Astrocyte (in vitro differentiated cells and primary cell): ENCODE measurements around the gene AMPD3. TPM values are rescaled to one million over a fixed set of nuclear protein-coding genes. Genes with fewer than 3 reads are reported as not detected.
A peak's percentile ranks its signal among the peaks of the same experiment; 100 is the strongest.

Experiments
- DNase-seq: peaks from one replicate; pipeline ENCODE4 v3.0.0-alpha.2; 2010; ENCODE audit warnings: low read depth
- FAIRE-seq: peaks from 2 replicates; lab custom pipeline; 2011; peaks lifted over from hg19 to GRCh38; lab: Jason Lieb, UNC
- H2AFZ ChIP-seq: 2 replicates; pipeline ENCODE4 v1.6.0; 2012; ENCODE audit warnings: low read depth, low read length, inconsistent platforms
- H3K27ac ChIP-seq: 2 replicates; pipeline ENCODE4 v1.5.1; 2011; ENCODE audit warnings: low read depth, low read length, inconsistent platforms
- H3K27me3 ChIP-seq: 2 replicates; pipeline ENCODE4 v1.6.0; 2011; ENCODE audit warnings: low read length, inconsistent platforms; ENCODE audit not compliant: insufficient read depth
- H3K36me3 ChIP-seq: 2 replicates; pipeline ENCODE4 v1.5.1; 2011; ENCODE audit warnings: low read length, inconsistent platforms; ENCODE audit not compliant: insufficient read depth
- H3K4me1 ChIP-seq: 2 replicates; pipeline ENCODE4 v1.5.1; 2011; ENCODE audit warnings: low read length, inconsistent platforms; ENCODE audit not compliant: insufficient read depth
- H3K4me2 ChIP-seq: 2 replicates; pipeline ENCODE4 v1.6.0; 2012; ENCODE audit warnings: low read length, inconsistent platforms
- H3K4me3 ChIP-seq: 2 replicates; pipeline ENCODE4 v1.5.1; 2011; ENCODE audit warnings: low read depth, mild to moderate bottlenecking, low read length, inconsistent platforms; ENCODE audit not compliant: insufficient read depth
- H3K79me2 ChIP-seq: 2 replicates; pipeline ENCODE4 v1.6.0; 2012; ENCODE audit warnings: mild to moderate bottlenecking, low read length, inconsistent platforms; ENCODE audit not compliant: insufficient read depth
- H3K9ac ChIP-seq: 2 replicates; pipeline ENCODE4 v1.6.0; 2012; ENCODE audit warnings: mild to moderate bottlenecking, low read length, inconsistent platforms
- H3K9me3 ChIP-seq: 2 replicates; pipeline ENCODE4 v1.5.1; 2012; ENCODE audit warnings: low read depth, mild to moderate bottlenecking, low read length, inconsistent platforms; ENCODE audit not compliant: insufficient read depth
- H4K20me1 ChIP-seq: 2 replicates; pipeline ENCODE4 v1.6.0; 2012; ENCODE audit warnings: low read length, inconsistent platforms; ENCODE audit not compliant: insufficient read depth
- H3K27ac Mint-ChIP-seq: one replicate; pipeline ENCODE4 v1.8.0; 2021; ENCODE audit warnings: mild to moderate bottlenecking, mixed read lengths; ENCODE audit not compliant: unreplicated experiment
- H3K27me3 Mint-ChIP-seq: one replicate; pipeline ENCODE4 v1.8.0; 2021; ENCODE audit warnings: low read depth, mixed read lengths; ENCODE audit not compliant: unreplicated experiment
- H3K36me3 Mint-ChIP-seq: one replicate; pipeline ENCODE4 v1.8.0; 2021; ENCODE audit warnings: low read depth, mixed read lengths; ENCODE audit not compliant: unreplicated experiment
- H3K4me1 Mint-ChIP-seq: one replicate; pipeline ENCODE4 v1.8.0; 2021; ENCODE audit warnings: low read depth, mixed read lengths; ENCODE audit not compliant: unreplicated experiment
- H3K4me3 Mint-ChIP-seq: one replicate; pipeline ENCODE4 v1.8.0; 2021; ENCODE audit warnings: mild to moderate bottlenecking, moderate library complexity, mixed read lengths; ENCODE audit not compliant: unreplicated experiment
- H3K9me3 Mint-ChIP-seq: one replicate; pipeline ENCODE4 v1.8.0; 2021; ENCODE audit warnings: mild to moderate bottlenecking, mixed read lengths; ENCODE audit not compliant: unreplicated experiment
- CTCF ChIP-seq: IDR thresholded peaks from 2 replicates; pipeline ENCODE4 v1.5.1; 2011; ENCODE audit warnings: low read depth, mild to moderate bottlenecking, inconsistent platforms, low read length, moderate library complexity; ENCODE audit not compliant: insufficient read depth
- EZH2 ChIP-seq: IDR thresholded peaks from 2 replicates; pipeline ENCODE4 v1.6.1; 2012; ENCODE audit warnings: mild to moderate bottlenecking, low read length, inconsistent platforms; ENCODE audit not compliant: insufficient read depth
- total RNA-seq: library from RNA; stranded (reverse); gene quantifications from 2 replicates; pipeline ENCODE4 v1.2.1, GENCODE V29; 2021

Gene AMPD3
- total RNA-seq, 1 donor from 2014 or later: 5.6 TPM

GRCh38 chr11:10488121-10488933 is 33.3 kb downstream of the AMPD3 start:
- peaks cover 2% of the 10 kb centered on the region for H3K9me3 Mint-ChIP-seq
- Histone ChIP-seq H3K27me3 (no peaks in the 10 kb centered on the region), H3K4me1 (peaks cover 16% of the 10 kb centered on the region), H4K20me1 (no peaks in the 10 kb centered on the region), H3K4me3 (no peak overlapping the region), H2AFZ (no peak overlapping the region), H3K27ac (no peak overlapping the region), H3K9ac (no peak overlapping the region), H3K4me2 (no peak overlapping the region), H3K9me3 (no peaks in the 10 kb centered on the region), H3K36me3 (no peaks in the 10 kb centered on the region), H3K79me2 (no peaks in the 10 kb centered on the region)
- DNase-seq (no peak), FAIRE-seq (no peak)
- H3K27me3 Mint-ChIP-seq: peaks cover 4% of the 10 kb centered on the region
- peaks cover 15% of the 10 kb centered on the region for H3K36me3 Mint-ChIP-seq
- no peak for TF ChIP-seq EZH2
- no peak for TF ChIP-seq CTCF
- no peak overlapping the region for H3K27ac Mint-ChIP-seq
- peaks cover 11% of the 10 kb centered on the region for H3K4me1 Mint-ChIP-seq
- H3K4me3 Mint-ChIP-seq: peak overlapping the region; percentile 17

GRCh38 chr11:10488934-10489691 is 34.0 kb downstream of the AMPD3 start:
- H4K20me1 ChIP-seq: no peaks in the 10 kb centered on the region
- H2AFZ ChIP-seq: no peak overlapping the region
- H3K27ac Mint-ChIP-seq: no peak overlapping the region
- H3K4me1 ChIP-seq: peaks cover 16% of the 10 kb centered on the region
- H3K4me3 Mint-ChIP-seq: no peak overlapping the region
- H3K4me1 Mint-ChIP-seq: peaks cover 11% of the 10 kb centered on the region
- H3K27me3 ChIP-seq: no peaks in the 10 kb centered on the region
- H3K36me3 Mint-ChIP-seq: peaks cover 17% of the 10 kb centered on the region
- no peaks in the 10 kb centered on the region for H3K79me2 ChIP-seq
- H3K36me3 ChIP-seq: no peaks in the 10 kb centered on the region
- H3K4me2 ChIP-seq: no peak overlapping the region
- FAIRE-seq: no peak
- H3K9me3 Mint-ChIP-seq: peaks cover 2% of the 10 kb centered on the region
- no peak for DNase-seq
- no peak for TF ChIP-seq CTCF
- no peak for TF ChIP-seq EZH2
- H3K27me3 Mint-ChIP-seq: peaks cover 4% of the 10 kb centered on the region
- no peak overlapping the region for H3K9ac ChIP-seq
- no peak overlapping the region for H3K4me3 ChIP-seq
- H3K9me3 ChIP-seq: no peaks in the 10 kb centered on the region
- H3K27ac ChIP-seq: no peak overlapping the region
